HepG2 (cell line): Measurements from ENCODE around the gene GSK3A.

Experiments
- CREM ChIP-seq, 2 experiments: sonication (generic) in 1 of 2; formaldehyde crosslinking in 1 of 2; IDR thresholded peaks; 2 replicates each; pipeline versions ENCODE4 v1.4.0 to v1.6.1; 2016 to 2020; ENCODE audit warnings: antibody characterized with exemption in 1 of 2, mild to moderate bottlenecking in 1 of 2, missing genetic modification reagents in 1 of 2
- CTCF ChIP-seq: sonication (generic); formaldehyde crosslinking; IDR thresholded peaks from 2 replicates; pipeline ENCODE4 v1.5.0; 2020; ENCODE audit warnings: mild to moderate bottlenecking, missing genetic modification reagents, moderate library complexity
- EZH2 ChIP-seq: conservative IDR thresholded peaks from 2 replicates; pipeline ENCODE4 v1.6.1; 2012; ENCODE audit warnings: mild to moderate bottlenecking, low read depth, low read length, moderate library complexity
- MIER2 ChIP-seq: IDR thresholded peaks from 2 replicates; pipeline ENCODE4 v1.6.1; 2016; ENCODE audit warnings: missing biosample characterization, missing genetic modification reagents
- SMAD3 ChIP-seq: sonication (generic); formaldehyde crosslinking; IDR thresholded peaks from 2 replicates; pipeline ENCODE4 v1.4.0; 2020; ENCODE audit warnings: missing genetic modification reagents
- TCF7L2 ChIP-seq: IDR thresholded peaks from 2 replicates; pipeline ENCODE4 v1.6.1; 2011; ENCODE audit warnings: mild to moderate bottlenecking, low read depth, low read length, moderate library complexity
- ZNF10 ChIP-seq: sonication (generic); formaldehyde crosslinking; IDR thresholded peaks from 2 replicates; pipeline ENCODE4 v1.4.0; 2020; ENCODE audit warnings: mild to moderate bottlenecking, low read depth, missing genetic modification reagents, borderline replicate concordance
- ZNF614 ChIP-seq: IDR thresholded peaks from 2 replicates; pipeline ENCODE4 v1.6.1; 2018; ENCODE audit warnings: missing biosample characterization, missing genetic modification reagents, inconsistent platforms, borderline replicate concordance
- ZNF7 ChIP-seq: IDR thresholded peaks from 2 replicates; pipeline ENCODE4 v1.6.1; 2016; ENCODE audit warnings: missing biosample characterization, missing genetic modification reagents
- TF ChIP-seq, protein P1 (sequence below), 2 experiments: fragments of 450-650 bp in 1 of 2; sonication (generic) in 1 of 2; formaldehyde crosslinking in 1 of 2; IDR thresholded peaks; 2 replicates each; pipeline versions ENCODE4 v1.6.1 to v1.8.0; 2016 to 2022; ENCODE audit warnings: antibody characterized with exemption in 1 of 2, mild to moderate bottlenecking in 1 of 2, missing genetic modification reagents in 1 of 2

- TF ChIP-seq EZH2 (no peak), ZNF614 (CRISPR knock-in tag) (no peak), ZNF7 (no peak), CTCF (CRISPR knock-in tag) (no peak), TCF7L2 (no peak), ZNF10 (no peak), CREM (IDR thresholded peaks at IDR 0.05) (peak; percentile 51; the same call in 1 of the 2 replicates), CREM (CRISPR knock-in tag; IDR thresholded peaks at IDR 0.05) (no peak), SMAD3 (no peak), MIER2 (CRISPR knock-in tag) (no peak)
- TF ChIP-seq, protein P1, sequence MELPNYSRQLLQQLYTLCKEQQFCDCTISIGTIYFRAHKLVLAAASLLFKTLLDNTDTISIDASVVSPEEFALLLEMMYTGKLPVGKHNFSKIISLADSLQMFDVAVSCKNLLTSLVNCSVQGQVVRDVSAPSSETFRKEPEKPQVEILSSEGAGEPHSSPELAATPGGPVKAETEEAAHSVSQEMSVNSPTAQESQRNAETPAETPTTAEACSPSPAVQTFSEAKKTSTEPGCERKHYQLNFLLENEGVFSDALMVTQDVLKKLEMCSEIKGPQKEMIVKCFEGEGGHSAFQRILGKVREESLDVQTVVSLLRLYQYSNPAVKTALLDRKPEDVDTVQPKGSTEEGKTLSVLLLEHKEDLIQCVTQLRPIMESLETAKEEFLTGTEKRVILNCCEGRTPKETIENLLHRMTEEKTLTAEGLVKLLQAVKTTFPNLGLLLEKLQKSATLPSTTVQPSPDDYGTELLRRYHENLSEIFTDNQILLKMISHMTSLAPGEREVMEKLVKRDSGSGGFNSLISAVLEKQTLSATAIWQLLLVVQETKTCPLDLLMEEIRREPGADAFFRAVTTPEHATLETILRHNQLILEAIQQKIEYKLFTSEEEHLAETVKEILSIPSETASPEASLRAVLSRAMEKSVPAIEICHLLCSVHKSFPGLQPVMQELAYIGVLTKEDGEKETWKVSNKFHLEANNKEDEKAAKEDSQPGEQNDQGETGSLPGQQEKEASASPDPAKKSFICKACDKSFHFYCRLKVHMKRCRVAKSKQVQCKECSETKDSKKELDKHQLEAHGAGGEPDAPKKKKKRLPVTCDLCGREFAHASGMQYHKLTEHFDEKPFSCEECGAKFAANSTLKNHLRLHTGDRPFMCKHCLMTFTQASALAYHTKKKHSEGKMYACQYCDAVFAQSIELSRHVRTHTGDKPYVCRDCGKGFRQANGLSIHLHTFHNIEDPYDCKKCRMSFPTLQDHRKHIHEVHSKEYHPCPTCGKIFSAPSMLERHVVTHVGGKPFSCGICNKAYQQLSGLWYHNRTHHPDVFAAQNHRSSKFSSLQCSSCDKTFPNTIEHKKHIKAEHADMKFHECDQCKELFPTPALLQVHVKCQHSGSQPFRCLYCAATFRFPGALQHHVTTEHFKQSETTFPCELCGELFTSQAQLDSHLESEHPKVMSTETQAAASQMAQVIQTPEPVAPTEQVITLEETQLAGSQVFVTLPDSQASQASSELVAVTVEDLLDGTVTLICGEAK (IDR thresholded peaks at IDR 0.05), result no peak
- TF ChIP-seq, protein P1 (CRISPR knock-in tag; IDR thresholded peaks at IDR 0.05), result no peak
Observed at GRCh38 chr19:42281146-42281826, 38.9 kb upstream of the GSK3A start.
